Endometrial microvascular endothelial cells (primary cell): Measurements from ENCODE around the gene CRX. TPM values are rescaled to one million over a fixed set of nuclear protein-coding genes. Genes with fewer than 3 reads are reported as not detected.
"Not testable (repeated sequence)": the region's sequence is repeated elsewhere in the genome, so short reads cannot be mapped to it uniquely, and the experiment has no call there.

Experiments
- in situ Hi-C: cut with HindIII; loops from 2 replicates; pipeline ENCODE4 v1.10.0; 2017; ENCODE audit warnings: low sequenced_read_pairs, low pct_unique_long_range_greater_than_20kb; ENCODE audit errors: inconsistent ontology term
- total RNA-seq: library from RNA; depleted of rRNA; stranded (reverse); fragments of >200 nt; gene quantifications from one replicate; pipeline ENCODE4 v1.2.3, GENCODE V29; 2015; ENCODE audit errors: inconsistent ontology term

CRX gene
- total RNA-seq, result not detected

DNA sequence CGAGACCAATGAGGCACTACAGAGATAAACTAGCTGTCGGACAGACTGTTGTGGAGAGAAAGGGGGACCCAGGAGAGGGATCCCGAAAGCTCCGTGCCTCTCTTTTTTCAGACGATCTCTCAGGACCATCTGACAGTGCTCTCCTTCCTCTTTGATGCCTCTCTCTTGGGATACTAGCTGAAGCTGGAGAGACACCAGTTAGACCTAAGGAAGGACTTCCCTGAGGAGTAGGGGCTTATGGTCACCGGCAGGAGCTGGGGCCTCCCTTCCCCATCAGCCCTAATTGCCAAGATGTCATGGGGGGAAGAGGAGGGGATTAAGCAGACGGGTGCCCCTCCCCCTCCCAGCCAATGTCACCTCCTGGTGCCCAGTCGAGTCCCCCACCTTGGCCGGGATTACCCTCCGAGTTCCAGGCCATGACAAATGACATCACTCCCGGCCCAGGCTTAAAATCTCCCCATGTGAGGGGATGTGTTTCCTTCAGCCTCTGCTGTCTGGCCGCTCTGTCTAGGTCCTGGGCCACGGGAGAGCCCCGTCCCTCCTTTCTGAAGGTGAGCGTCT lies at the start of gene CRX:
TSS of gene CRX (plus strand) at position 478 of the 561 bp plus-strand sequence. CDS start 12,507 bp downstream, outside the sequence.
- in situ Hi-C loops, result no loop called here

- in situ Hi-C loops, result no loop called here
Observed at GRCh38 chr19:47776568-47776967, 45.2 kb upstream of the CRX start.

DNA sequence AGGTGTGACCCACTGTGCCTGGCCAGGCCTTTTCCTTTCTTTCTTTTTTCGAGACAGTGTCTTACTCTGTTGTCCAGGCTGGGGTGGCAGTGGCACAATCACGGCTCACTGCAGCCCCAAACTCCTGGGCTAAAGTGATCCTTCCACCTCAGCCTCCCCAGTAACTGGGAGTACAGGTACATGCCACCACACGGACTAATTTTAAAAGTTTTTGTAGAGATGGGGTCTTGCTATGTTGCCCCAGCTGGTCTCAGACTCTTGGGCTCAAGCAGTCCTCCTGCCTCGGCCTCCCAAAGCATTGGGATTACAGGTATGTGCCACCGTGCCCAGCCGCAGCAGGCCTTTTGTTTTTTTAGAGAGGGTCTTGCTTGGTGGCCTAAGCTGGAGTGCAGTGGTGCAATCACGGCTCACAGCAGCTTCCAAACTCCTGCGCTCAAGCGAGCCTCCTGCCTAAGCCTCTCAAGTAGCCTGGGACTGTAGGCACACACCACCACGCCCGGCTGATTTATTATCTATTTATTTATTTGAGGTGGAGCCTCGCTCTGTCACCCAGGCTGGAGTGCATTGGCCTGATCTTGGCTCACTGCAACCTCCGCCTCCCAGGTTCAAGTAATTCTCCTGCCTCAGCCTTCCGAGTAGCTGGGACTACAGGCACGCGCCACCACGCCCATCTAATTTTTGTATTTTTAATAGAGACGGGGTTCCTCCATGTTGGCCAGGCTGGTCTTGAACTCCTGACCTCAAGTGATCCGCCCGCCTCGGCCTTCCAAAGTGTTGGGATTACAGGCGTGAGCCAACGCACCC lies 44.3 kb upstream of the CRX start:
- in situ Hi-C loops, result not testable (repeated sequence)

DNA sequence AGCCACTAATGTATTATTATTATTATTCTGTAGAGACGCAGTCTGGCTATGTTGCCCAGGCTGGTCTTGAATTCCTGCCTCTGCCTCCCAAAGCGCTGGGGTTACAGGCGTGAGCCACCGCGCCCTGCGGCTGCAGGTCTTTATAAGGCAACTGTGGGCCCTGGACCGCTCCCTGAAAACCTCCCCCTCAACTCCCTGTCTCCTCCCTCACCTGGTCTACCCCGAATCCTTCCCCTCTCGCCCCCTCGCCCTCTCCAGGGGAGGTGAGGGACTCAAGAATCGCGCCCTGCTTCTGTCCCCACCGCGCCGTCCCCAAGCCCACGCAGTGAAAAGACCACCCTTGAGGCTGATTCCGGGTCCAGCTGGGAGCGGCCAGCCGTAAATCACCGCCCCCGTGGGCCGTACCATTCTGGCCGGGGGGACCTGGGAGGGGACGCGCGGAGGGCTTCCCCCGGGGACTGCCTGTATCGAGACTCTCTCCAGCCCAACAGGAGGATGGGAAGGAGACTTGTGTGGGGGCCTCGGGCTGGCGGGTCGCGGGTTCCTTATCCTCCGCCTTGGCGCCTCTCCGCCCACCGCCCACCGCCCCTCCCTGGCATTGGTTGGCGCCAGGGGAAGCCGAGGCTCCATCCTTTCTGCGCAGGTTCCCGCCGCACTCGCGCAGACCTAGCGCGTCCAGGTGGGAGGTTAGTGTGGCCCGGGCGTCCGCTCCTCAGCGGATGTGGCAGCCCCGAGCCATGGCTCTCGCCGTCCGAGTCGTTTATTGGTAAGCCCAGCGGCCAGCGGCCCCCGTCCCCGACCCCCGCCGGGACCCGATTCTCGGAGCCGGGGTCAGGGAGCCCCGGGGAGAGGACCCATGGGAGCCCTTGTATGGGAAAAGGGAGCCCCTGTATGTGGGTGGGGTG lies 43.4 kb upstream of the CRX start, which contains the start of gene SELENOW:
TSS of gene SELENOW (plus strand) at position 655 of the 905 bp plus-strand sequence. CDS start at position 738, 83 bp downstream.
- in situ Hi-C loops, result no loop called here

- in situ Hi-C loops, result no loop called here
Observed at GRCh38 chr19:47778954-47779351, 42.8 kb upstream of the CRX start.

- in situ Hi-C loops, result no loop called here
Observed at GRCh38 chr19:47779524-47780214, 42.1 kb upstream of the CRX start.

DNA sequence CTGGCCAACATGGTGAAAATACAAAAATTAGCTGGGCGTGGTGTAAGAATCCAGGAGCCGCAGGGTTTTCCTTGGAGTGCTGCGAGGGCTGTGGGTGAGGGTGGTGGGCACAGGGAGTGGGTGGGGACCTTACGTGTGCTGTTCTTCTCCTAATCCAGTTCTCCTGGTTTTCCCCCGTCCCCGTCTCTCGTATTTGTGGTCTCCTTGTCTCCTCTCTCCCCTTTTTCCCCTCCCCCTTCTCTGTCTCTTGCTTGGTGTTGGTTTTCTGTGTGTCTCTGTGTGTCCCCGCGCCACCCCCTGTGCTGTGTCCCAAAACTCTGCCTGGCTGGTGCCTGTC lies 41.6 kb upstream of the CRX start:
- in situ Hi-C loops, result no loop called here

- in situ Hi-C loops, result no loop called here
Observed at GRCh38 chr19:47781590-47782262, 40.0 kb upstream of the CRX start.

GRCh38 chr19:47786566-47786965 lies 35.2 kb upstream of the CRX start:
- in situ Hi-C loops, result no loop called here

DNA sequence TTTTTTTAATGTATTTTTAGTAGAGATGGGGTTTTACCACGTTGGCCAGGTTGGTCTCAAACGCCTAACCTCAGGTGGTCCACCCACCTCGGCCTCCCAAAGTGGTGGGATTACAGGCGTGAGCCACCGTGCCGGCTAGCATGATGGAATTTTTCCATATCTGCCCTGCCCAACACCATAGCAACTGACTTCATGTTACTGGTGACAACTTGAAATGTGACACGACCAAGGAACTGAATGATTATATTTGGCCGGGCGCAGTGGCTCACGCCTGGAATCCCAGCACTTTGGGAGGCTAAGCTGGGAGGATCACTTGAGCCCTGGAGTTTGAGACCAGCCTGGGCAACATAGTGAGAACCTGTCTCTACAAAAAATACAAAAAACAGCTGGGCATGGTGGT lies 34.4 kb upstream of the CRX start:
- in situ Hi-C loops, result not testable (repeated sequence)

DNA sequence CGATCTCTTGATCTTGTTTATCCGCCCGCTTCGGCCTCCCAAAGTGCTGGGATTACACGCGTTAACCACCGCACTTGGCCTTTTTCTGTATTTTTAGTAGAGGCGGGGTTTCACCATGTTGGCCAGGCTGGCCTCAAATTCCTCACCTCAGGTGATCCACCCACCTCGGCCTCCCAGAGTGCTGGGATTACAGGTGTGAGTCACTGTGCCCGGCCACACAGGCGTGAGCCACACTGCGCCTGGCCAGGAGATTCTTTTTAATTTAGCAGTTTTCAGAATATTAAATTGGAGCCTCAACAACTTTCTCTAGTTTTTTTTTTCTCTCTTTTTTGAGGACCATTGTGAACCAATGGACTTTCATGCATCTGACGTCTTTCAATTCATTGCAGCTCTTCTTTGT lies 31.9 kb upstream of the CRX start:
- in situ Hi-C loops, result not testable (repeated sequence)

GRCh38 chr19:47790398-47790814 lies 31.3 kb upstream of the CRX start:
- in situ Hi-C loops, result no loop called here

- in situ Hi-C loops, result no loop called here
Observed at GRCh38 chr19:47792616-47793015, 29.1 kb upstream of the CRX start.

DNA sequence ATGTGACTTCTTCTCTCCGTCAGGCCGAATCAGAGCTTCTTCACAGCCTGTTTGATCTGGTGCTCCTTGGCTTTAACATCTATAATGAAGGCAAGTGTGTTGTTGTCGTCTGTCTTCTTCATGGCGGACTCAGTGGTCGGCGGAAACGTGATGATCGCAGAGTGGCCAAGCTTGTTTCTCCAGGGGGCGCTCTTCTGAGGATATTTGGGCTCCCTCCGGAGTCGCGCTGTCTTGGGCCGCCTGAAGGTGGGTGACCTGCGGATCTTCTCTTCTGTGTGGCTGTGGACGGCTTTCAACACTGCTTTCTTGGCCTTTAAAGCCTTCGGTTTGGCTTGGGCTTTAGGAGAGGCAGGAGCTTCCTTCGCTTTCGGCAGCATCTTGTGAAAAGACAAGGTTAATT lies 27.2 kb upstream of the CRX start:
- in situ Hi-C loops, result no loop called here

GRCh38 chr19:47796785-47797184 lies 25.0 kb upstream of the CRX start:
- in situ Hi-C loops, result no loop called here

GRCh38 chr19:47797996-47798903 lies 23.5 kb upstream of the CRX start:
- in situ Hi-C loops, result no loop called here

GRCh38 chr19:47798904-47799266 lies 22.9 kb upstream of the CRX start:
- in situ Hi-C loops, result no loop called here

DNA sequence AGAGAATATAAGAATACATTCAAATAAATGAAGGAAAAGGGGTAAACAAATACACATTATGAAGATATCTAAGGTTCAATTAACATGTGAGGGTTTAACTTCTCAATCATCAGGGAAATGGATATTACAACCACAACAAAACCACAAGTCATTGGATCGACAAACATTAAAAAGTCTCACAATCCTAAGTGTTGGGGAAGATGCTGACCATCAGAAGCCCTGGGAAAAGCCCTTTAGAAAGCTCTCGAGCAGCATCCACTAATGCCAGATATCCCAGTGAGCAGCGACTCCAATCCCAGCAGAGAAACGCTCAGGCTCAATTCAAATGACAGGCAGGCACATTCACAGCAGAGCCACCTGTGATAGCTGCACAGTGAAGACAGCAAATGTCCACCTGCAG lies 20.5 kb upstream of the CRX start:
- in situ Hi-C loops, result no loop called here
